Panc1 (cell line): ENCODE data around the gene PGA5. TPM values are rescaled to one million over a fixed set of nuclear protein-coding genes. Genes with fewer than 3 reads are reported as not detected.

Experiments used
- ATAC-seq: fragments of 200-7000 bp; cut with Tn5 transposase; 2 replicates; pipeline ENCODE4 v1.9.1; 2020; ENCODE audit warnings: mild to moderate bottlenecking, moderate library complexity
- BruUV-seq: library from RNA; stranded (reverse); fragments of 400-500 nt; replicated peaks from 2 replicates; lab custom pipeline; 2021; lab: Mats Ljungman, UMichigan
- CTCF ChIA-PET: fragments of 300-600 bp; sonication (Branson Sonifier 250); formaldehyde crosslinking; loops from one replicate; lab custom pipeline; 2022; ENCODE audit warnings: antibody characterized with exemption; lab: Charles Lee
- POLR2A ChIA-PET: fragments of 300-600 bp; sonication (Branson Sonifier 250); formaldehyde crosslinking; loops from one replicate; lab custom pipeline; 2022; ENCODE audit warnings: antibody characterized with exemption; lab: Charles Lee
- DNase-seq: peaks from one replicate; pipeline ENCODE4 v3.0.0-alpha.2; 2010; ENCODE audit warnings: low read depth, low spot score
- H3K27ac ChIP-seq: 2 replicates; pipeline ENCODE4 v1.5.1; 2011; ENCODE audit warnings: mild to moderate bottlenecking, low read length, inconsistent platforms
- H3K27me3 ChIP-seq: fragments of 200-500 bp; sonication (Bioruptor generic); 2 replicates; pipeline ENCODE4 v1.6.0; 2014; ENCODE audit warnings: low read length, inconsistent platforms; ENCODE audit not compliant: control insufficient read depth, insufficient read depth
- H3K36me3 ChIP-seq: fragments of 200-500 bp; sonication (Bioruptor generic); 2 replicates; pipeline ENCODE4 v1.5.1; 2014; ENCODE audit warnings: inconsistent platforms, mild to moderate bottlenecking, low read length, moderate library complexity; ENCODE audit not compliant: control insufficient read depth, insufficient read depth
- H3K4me1 ChIP-seq: 2 replicates; pipeline ENCODE4 v1.5.1; 2011; ENCODE audit warnings: inconsistent platforms, mild to moderate bottlenecking, low read length, moderate library complexity; ENCODE audit not compliant: control insufficient read depth, insufficient read depth
- H3K4me3 ChIP-seq, 2 experiments: 2 replicates each; pipeline ENCODE4 v1.5.1; 2011 to 2012; ENCODE audit warnings: low read depth in 2 of 2, low read length in 2 of 2, mild to moderate bottlenecking in 2 of 2, inconsistent platforms in 1 of 2, moderate library complexity in 1 of 2
- H3K9me3 ChIP-seq: fragments of 200-500 bp; sonication (Bioruptor generic); 2 replicates; pipeline ENCODE4 v1.5.1; 2014; ENCODE audit warnings: low read depth, mild to moderate bottlenecking, inconsistent platforms, low read length, moderate library complexity; ENCODE audit not compliant: control insufficient read depth, insufficient read depth
- POLR2AphosphoS5 ChIP-seq: IDR thresholded peaks from 2 replicates; pipeline ENCODE4 v1.6.1; 2012; ENCODE audit warnings: mild to moderate bottlenecking, low read depth, low read length, moderate library complexity
- SIN3A ChIP-seq: IDR thresholded peaks from 2 replicates; pipeline ENCODE4 v1.6.1; 2012; ENCODE audit warnings: low read depth, mild to moderate bottlenecking, low read length, moderate library complexity, borderline replicate concordance; ENCODE audit not compliant: insufficient read depth
- TCF7L2 ChIP-seq: IDR thresholded peaks from 2 replicates; pipeline ENCODE4 v1.6.1; 2011; ENCODE audit warnings: mild to moderate bottlenecking, low read depth, low read length, inconsistent platforms
- in situ Hi-C: cut with HindIII; loops from 2 replicates; pipeline ENCODE4 v1.10.0; 2016; ENCODE audit warnings: low sequenced_read_pairs, low pct_unique_long_range_greater_than_20kb
- intact Hi-C: fragments of 100-400 bp; cut with micrococcal nuclease; formaldehyde crosslinking; loops from one replicate; pipeline ENCODE4 v1.10.0; 2022; ENCODE audit not compliant: unreplicated experiment
- total RNA-seq: library from RNA; stranded (reverse); gene quantifications from one replicate; pipeline ENCODE4 v1.2.1, GENCODE V29; 2021; ENCODE audit not compliant: unreplicated experiment
- TF ChIP-seq, protein P1 (sequence below): fragments of 450-650 bp; IDR thresholded peaks from 2 replicates; pipeline ENCODE4 v1.5.1; 2017; ENCODE audit warnings: mild to moderate bottlenecking
- TF ChIP-seq, protein P2 (sequence below), 2 experiments: IDR thresholded peaks; 2 replicates each; pipeline ENCODE4 v1.6.1; 2011 to 2012; ENCODE audit warnings: low read depth in 2 of 2, control low read depth in 1 of 2, low read length in 1 of 2, mild to moderate bottlenecking in 1 of 2, moderate library complexity in 1 of 2; ENCODE audit not compliant: insufficient read depth in 1 of 2

PGA5 gene
- total RNA-seq, 1 experiment from 2014 or later: not detected

DNA sequence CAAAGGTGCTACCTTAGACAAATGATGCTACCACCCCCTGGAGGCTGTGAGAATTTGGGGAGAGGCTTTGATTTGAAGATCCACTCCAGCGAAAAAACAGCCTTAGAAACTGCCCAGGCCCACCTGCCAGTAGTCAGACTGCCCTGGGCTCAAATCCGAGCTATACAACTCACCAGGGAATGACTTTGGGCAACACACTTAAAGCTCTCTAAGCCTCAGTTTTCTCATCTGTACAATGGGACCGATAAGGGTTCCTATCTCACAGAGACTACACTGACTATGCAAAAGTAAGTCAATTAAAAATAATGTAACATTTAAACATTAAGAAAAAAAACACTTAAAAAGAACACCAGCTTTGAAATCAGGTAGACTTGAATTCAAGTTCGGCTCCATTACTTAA is 34.2 kb downstream of the PGA5 start:
- no peak overlapping the region for H3K27ac ChIP-seq
- no peak for TF ChIP-seq POLR2AphosphoS5
- TF ChIP-seq, protein P1, sequence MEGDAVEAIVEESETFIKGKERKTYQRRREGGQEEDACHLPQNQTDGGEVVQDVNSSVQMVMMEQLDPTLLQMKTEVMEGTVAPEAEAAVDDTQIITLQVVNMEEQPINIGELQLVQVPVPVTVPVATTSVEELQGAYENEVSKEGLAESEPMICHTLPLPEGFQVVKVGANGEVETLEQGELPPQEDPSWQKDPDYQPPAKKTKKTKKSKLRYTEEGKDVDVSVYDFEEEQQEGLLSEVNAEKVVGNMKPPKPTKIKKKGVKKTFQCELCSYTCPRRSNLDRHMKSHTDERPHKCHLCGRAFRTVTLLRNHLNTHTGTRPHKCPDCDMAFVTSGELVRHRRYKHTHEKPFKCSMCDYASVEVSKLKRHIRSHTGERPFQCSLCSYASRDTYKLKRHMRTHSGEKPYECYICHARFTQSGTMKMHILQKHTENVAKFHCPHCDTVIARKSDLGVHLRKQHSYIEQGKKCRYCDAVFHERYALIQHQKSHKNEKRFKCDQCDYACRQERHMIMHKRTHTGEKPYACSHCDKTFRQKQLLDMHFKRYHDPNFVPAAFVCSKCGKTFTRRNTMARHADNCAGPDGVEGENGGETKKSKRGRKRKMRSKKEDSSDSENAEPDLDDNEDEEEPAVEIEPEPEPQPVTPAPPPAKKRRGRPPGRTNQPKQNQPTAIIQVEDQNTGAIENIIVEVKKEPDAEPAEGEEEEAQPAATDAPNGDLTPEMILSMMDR: no peak
- no peak for TF ChIP-seq SIN3A
- TF ChIP-seq, protein P2, sequence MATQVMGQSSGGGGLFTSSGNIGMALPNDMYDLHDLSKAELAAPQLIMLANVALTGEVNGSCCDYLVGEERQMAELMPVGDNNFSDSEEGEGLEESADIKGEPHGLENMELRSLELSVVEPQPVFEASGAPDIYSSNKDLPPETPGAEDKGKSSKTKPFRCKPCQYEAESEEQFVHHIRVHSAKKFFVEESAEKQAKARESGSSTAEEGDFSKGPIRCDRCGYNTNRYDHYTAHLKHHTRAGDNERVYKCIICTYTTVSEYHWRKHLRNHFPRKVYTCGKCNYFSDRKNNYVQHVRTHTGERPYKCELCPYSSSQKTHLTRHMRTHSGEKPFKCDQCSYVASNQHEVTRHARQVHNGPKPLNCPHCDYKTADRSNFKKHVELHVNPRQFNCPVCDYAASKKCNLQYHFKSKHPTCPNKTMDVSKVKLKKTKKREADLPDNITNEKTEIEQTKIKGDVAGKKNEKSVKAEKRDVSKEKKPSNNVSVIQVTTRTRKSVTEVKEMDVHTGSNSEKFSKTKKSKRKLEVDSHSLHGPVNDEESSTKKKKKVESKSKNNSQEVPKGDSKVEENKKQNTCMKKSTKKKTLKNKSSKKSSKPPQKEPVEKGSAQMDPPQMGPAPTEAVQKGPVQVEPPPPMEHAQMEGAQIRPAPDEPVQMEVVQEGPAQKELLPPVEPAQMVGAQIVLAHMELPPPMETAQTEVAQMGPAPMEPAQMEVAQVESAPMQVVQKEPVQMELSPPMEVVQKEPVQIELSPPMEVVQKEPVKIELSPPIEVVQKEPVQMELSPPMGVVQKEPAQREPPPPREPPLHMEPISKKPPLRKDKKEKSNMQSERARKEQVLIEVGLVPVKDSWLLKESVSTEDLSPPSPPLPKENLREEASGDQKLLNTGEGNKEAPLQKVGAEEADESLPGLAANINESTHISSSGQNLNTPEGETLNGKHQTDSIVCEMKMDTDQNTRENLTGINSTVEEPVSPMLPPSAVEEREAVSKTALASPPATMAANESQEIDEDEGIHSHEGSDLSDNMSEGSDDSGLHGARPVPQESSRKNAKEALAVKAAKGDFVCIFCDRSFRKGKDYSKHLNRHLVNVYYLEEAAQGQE (IDR thresholded peaks at IDR 0.05; ENCODE audit: insufficient read depth in 1 of 2, low read depth in 2 of 2, low read length in 1 of 2): no peak
- TF ChIP-seq TCF7L2: no peak
- in situ Hi-C loops: no loop called here
- H3K27me3 ChIP-seq: no peaks in the 10 kb centered on the region
- ChIA-PET POLR2A (no interaction called here), CTCF (no interaction called here)
- no peaks in the 10 kb centered on the region for H3K9me3 ChIP-seq
- intact Hi-C loops: no loop called here
- H3K4me1 ChIP-seq: no peaks in the 10 kb centered on the region
- no peak overlapping the region for H3K4me3 ChIP-seq
- no peaks in the 10 kb centered on the region for H3K36me3 ChIP-seq
- BruUV-seq: no TSS peak
- DNase-seq (no peak), ATAC-seq (no peak)

DNA sequence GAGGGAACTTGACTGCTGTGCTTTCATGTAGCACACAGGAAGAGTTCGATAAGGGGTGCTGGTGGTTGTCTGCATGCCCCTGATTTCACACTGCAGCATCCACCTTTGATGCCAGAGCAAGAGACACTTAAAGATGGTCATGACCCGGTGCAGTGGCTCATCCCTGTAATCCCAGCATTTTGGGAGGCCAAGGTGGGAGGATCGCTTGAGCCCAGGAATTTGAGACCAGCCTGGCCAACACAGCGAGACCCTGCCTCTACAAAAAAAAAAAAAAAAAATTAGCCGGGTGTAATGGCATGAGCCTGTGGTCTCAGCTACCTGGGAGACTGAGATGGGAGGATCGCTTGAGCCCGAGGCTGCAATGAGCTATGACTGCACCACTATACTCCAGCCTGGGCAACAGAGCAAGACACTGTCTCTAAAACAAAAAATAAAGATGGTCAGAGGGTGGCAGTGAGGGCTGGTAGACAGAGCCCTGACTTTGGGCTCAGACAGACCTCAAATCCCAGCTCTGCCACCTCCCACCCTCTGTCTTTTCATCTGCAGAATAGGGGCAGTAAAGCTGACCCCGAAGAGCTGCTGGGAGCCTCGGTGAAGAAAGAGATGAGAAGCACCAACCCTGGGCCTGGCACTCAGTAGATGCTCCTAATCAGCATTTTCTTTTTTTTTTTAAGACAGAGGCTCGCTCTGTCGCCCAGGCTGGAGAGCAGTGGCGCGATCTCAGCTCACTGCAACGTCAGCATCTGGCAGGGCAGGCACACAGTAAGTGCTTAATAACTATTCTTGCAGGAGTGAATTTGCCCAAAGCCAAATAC is 36.4 kb downstream of the PGA5 start:
- intact Hi-C loops (no loop called here), in situ Hi-C loops (no loop called here)
- no peaks in the 10 kb centered on the region for H3K9me3 ChIP-seq
- no peaks in the 10 kb centered on the region for H3K27me3 ChIP-seq
- DNase-seq (no peak), ATAC-seq (no peak)
- H3K27ac ChIP-seq: no peak overlapping the region
- no TSS peak for BruUV-seq
- POLR2A ChIA-PET: no interaction called here
- TF ChIP-seq, protein P2 (IDR thresholded peaks at IDR 0.05; ENCODE audit: insufficient read depth in 1 of 2, low read depth in 2 of 2, low read length in 1 of 2): no peak
- TF ChIP-seq TCF7L2: no peak
- TF ChIP-seq, protein P1: no peak
- no peak for TF ChIP-seq POLR2AphosphoS5
- no peak for TF ChIP-seq SIN3A
- no peaks in the 10 kb centered on the region for H3K36me3 ChIP-seq
- CTCF ChIA-PET: no interaction called here
- H3K4me3 ChIP-seq: no peak overlapping the region
- 0 out of 2 replicates have a peak, but pooled peaks cover 3% of the 10 kb centered on the region for H3K4me1 ChIP-seq
